Stimulated activated effector memory CD8-positive, alpha-beta T cell treated with anti-CD3 and anti-CD28 coated beads, Interleukin-12 subunit alpha, Interleukin-12 subunit beta, amount 100 ng/mL, for 72 hours (primary cell): ENCODE data around the gene C2orf80.
"Not testable (repeated sequence)": the region's sequence is repeated elsewhere in the genome, so short reads cannot be mapped to it uniquely, and the experiment has no call there.

Source experiments
- ATAC-seq: fragments of 150-1000 bp; cut with Tn5 transposase; 2 replicates; pipeline ENCODE4 v1.10.0; 2021
- DNase-seq, 2 donors: peaks; one replicate each; pipeline ENCODE4 v3.0.0; 2021 to 2022; ENCODE audit warnings: low spot score in 2 of 2
- H3K27ac Mint-ChIP-seq: one replicate; pipeline ENCODE4 v1.8.0; 2022; ENCODE audit warnings: mild to moderate bottlenecking, mixed read lengths
- H3K36me3 Mint-ChIP-seq: one replicate; pipeline ENCODE4 v1.8.0; 2022; ENCODE audit warnings: mild to moderate bottlenecking, mixed read lengths
- H3K4me1 Mint-ChIP-seq: one replicate; pipeline ENCODE4 v1.8.0; 2022; ENCODE audit warnings: mixed read lengths
- H3K4me3 Mint-ChIP-seq: one replicate; pipeline ENCODE4 v1.8.0; 2022; ENCODE audit warnings: mild to moderate bottlenecking, mixed read lengths
- H3K9me3 Mint-ChIP-seq: one replicate; pipeline ENCODE4 v1.8.0; 2022; ENCODE audit warnings: mixed read lengths

C2orf80 gene

GRCh38 chr2:208129744-208130711 lies 59.8 kb downstream of the C2orf80 start, which contains the start of gene CRYGC:
CRYGC (minus strand) TSS chr2:208129828; CDS start chr2:208129792, 36 bp downstream.
- ATAC-seq (no peak), DNase-seq (no peak)
- Mint-ChIP-seq H3K9me3 (no peaks in the 10 kb centered on the region), H3K36me3 (no peaks in the 10 kb centered on the region), H3K4me1 (no peaks in the 10 kb centered on the region), H3K4me3 (no peak within 1 kb of the TSS), H3K27ac (no peak within 1 kb of the TSS)

GRCh38 chr2:208128136-208128535 lies 61.7 kb downstream of the C2orf80 start:
- Mint-ChIP-seq H3K9me3 (no peaks in the 10 kb centered on the region), H3K36me3 (no peaks in the 10 kb centered on the region), H3K4me3 (no peak overlapping the region), H3K27ac (no peak overlapping the region), H3K4me1 (no peaks in the 10 kb centered on the region)
- DNase-seq (no peak), ATAC-seq (no peak)

- no peaks in the 10 kb centered on the region for H3K4me1 Mint-ChIP-seq
- no peaks in the 10 kb centered on the region for H3K9me3 Mint-ChIP-seq
- no peak overlapping the region for H3K27ac Mint-ChIP-seq
- no peak for ATAC-seq
- H3K4me3 Mint-ChIP-seq, result no peak overlapping the region
- no peaks in the 10 kb centered on the region for H3K36me3 Mint-ChIP-seq
- no peak for DNase-seq
These were observed 62.7 kb downstream of the C2orf80 start for GRCh38 chr2:208127090-208127489.

- no peak for ATAC-seq
- H3K9me3 Mint-ChIP-seq, result no peaks in the 10 kb centered on the region
- no peak for DNase-seq
- H3K4me3 Mint-ChIP-seq, result no peak overlapping the region
- no peak overlapping the region for H3K27ac Mint-ChIP-seq
- no peaks in the 10 kb centered on the region for H3K4me1 Mint-ChIP-seq
- H3K36me3 Mint-ChIP-seq, result no peaks in the 10 kb centered on the region
These were observed 64.6 kb downstream of the C2orf80 start for GRCh38 chr2:208125251-208125650.

GRCh38 chr2:208124013-208124715 lies 65.7 kb downstream of the C2orf80 start, which contains the start of gene CRYGD:
CRYGD (minus strand) TSS chr2:208124524; CDS start chr2:208124473, 51 bp downstream.
- ATAC-seq, result peak; percentile 48
- H3K27ac Mint-ChIP-seq, H3K4me1 Mint-ChIP-seq, H3K36me3 Mint-ChIP-seq, H3K9me3 Mint-ChIP-seq, DNase-seq, H3K4me3 Mint-ChIP-seq: not testable (repeated sequence)

GRCh38 chr2:208122248-208122647 lies 67.6 kb downstream of the C2orf80 start:
- Mint-ChIP-seq H3K4me1 (no peaks in the 10 kb centered on the region), H3K9me3 (no peaks in the 10 kb centered on the region), H3K27ac (no peak overlapping the region), H3K4me3 (no peak overlapping the region), H3K36me3 (no peaks in the 10 kb centered on the region)
- no peak for ATAC-seq
- DNase-seq, result no peak

GRCh38 chr2:208118918-208119317 lies 70.9 kb downstream of the C2orf80 start:
- Mint-ChIP-seq H3K4me3 (no peak overlapping the region), H3K27ac (no peak overlapping the region), H3K36me3 (no peaks in the 10 kb centered on the region), H3K4me1 (no peaks in the 10 kb centered on the region), H3K9me3 (no peaks in the 10 kb centered on the region)
- DNase-seq (no peak), ATAC-seq (no peak)

GRCh38 chr2:208117390-208117789 lies 72.4 kb downstream of the C2orf80 start:
- not testable (repeated sequence) for H3K27ac Mint-ChIP-seq, H3K9me3 Mint-ChIP-seq, DNase-seq, H3K4me1 Mint-ChIP-seq, ATAC-seq, H3K36me3 Mint-ChIP-seq, H3K4me3 Mint-ChIP-seq
